GM12874 (cell line): Measurements from ENCODE around the gene CCDC88B.
A peak's percentile ranks its signal among the peaks of the same experiment; 100 is the strongest.

Experiments
- CTCF ChIP-seq: IDR thresholded peaks from 2 replicates; pipeline ENCODE4 v1.5.1; 2011; ENCODE audit warnings: low read depth, mild to moderate bottlenecking, control low read depth, low read length, moderate library complexity; ENCODE audit not compliant: insufficient read depth

The CCDC88B gene

GRCh38 chr11:64323373-64323772 lies 16.6 kb upstream of the CCDC88B start:
- no peak for TF ChIP-seq CTCF

GRCh38 chr11:64324692-64325469 lies 15.1 kb upstream of the CCDC88B start:
- no peak for TF ChIP-seq CTCF

- no peak for TF ChIP-seq CTCF
Measured at GRCh38 chr11:64327375-64327774, 12.6 kb upstream of the CCDC88B start.

GRCh38 chr11:64327993-64328392 lies 12.0 kb upstream of the CCDC88B start:
- TF ChIP-seq CTCF, result no peak

GRCh38 chr11:64330888-64331287 lies 9.1 kb upstream of the CCDC88B start:
- no peak for TF ChIP-seq CTCF

GRCh38 chr11:64331569-64332371 lies 8.2 kb upstream of the CCDC88B start:
- peak; percentile 87 for TF ChIP-seq CTCF

- TF ChIP-seq CTCF, result no peak
Measured at GRCh38 chr11:64333556-64333955, 6.4 kb upstream of the CCDC88B start.
